Measurements from ENCODE around the gene ZNF22. TPM values are rescaled to one million over a fixed set of nuclear protein-coding genes. Genes with fewer than 3 reads are reported as not detected.

The ZNF22 gene
- total and polyA plus RNA-seq, 8 donors: 0.58 to 39.8 (median 15.9) TPM

GRCh38 chr10:44986179-44986578 lies 14.5 kb upstream of the ZNF22 start:
- Histone ChIP-seq H3K36me3 (peaks cover 0 to 74% (median 43%) of the 10 kb centered on the region in 4 donors), H3K4me3 (no peak overlapping the region), H3K4me1 (peaks cover 17 to 70% (median 35%) of the 10 kb centered on the region in 4 donors), H3K27me3 (no peaks in the 10 kb centered on the region), H3K9me3 (no peaks in the 10 kb centered on the region), H3K27ac (peak overlapping the region in 3 of 5 donors; percentile 48 to 86 (median 56))
- no peak for TF ChIP-seq EP300 (IDR thresholded peaks at IDR 0.05)
- no peak for TF ChIP-seq POLR2AphosphoS5 (IDR thresholded peaks at IDR 0.05)
- no peak for TF ChIP-seq POLR2A (IDR thresholded peaks at IDR 0.05)
- no peak for TF ChIP-seq CTCF (IDR thresholded peaks at IDR 0.05)
- intact Hi-C loops (cut with DNase I; ENCODE audit: low total_unique reads): no loop called here
- no peak for DNase-seq
- 81 to 97% (median 94%) methylated on average over 3 of the region's 3 CpGs for WGBS, 5 donors

DNA sequence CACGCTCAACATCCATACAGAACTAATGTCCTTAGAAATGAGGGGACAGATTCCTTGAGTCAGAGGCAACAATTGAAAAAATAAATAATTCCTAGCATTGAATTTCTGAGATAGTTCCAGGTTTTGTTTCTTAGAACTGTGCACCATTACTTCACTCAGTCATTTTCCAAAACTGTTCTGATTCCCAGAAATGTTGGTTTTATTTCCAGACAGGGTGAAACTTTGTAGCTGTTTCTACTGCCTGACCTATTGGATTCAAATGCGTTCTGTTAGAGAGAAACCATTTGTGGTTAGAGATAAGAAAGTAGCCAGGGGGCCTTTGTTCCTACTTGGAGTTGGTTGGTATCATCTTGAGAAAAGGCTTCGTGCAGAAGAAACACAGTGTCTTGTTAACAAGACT lies 14.1 kb upstream of the ZNF22 start:
- no peak for DNase-seq
- H3K27ac ChIP-seq: peak overlapping the region in 1 of 5 donors; percentile 24
- TF ChIP-seq EP300 (IDR thresholded peaks at IDR 0.05) (no peak), POLR2A (IDR thresholded peaks at IDR 0.05) (no peak), CTCF (IDR thresholded peaks at IDR 0.05) (no peak), POLR2AphosphoS5 (IDR thresholded peaks at IDR 0.05) (no peak)
- H3K9me3 ChIP-seq: no peaks in the 10 kb centered on the region
- peaks cover 17 to 70% (median 32%) of the 10 kb centered on the region in 4 donors for H3K4me1 ChIP-seq
- H3K27me3 ChIP-seq: no peaks in the 10 kb centered on the region
- intact Hi-C loops (cut with DNase I; ENCODE audit: low total_unique reads): no loop called here
- H3K36me3 ChIP-seq: peaks cover 0 to 74% (median 45%) of the 10 kb centered on the region in 4 donors
- WGBS, 5 donors: 53 to 63% (median 62%) methylated on average over 3 of the region's 3 CpGs
- no peak overlapping the region for H3K4me3 ChIP-seq

DNA sequence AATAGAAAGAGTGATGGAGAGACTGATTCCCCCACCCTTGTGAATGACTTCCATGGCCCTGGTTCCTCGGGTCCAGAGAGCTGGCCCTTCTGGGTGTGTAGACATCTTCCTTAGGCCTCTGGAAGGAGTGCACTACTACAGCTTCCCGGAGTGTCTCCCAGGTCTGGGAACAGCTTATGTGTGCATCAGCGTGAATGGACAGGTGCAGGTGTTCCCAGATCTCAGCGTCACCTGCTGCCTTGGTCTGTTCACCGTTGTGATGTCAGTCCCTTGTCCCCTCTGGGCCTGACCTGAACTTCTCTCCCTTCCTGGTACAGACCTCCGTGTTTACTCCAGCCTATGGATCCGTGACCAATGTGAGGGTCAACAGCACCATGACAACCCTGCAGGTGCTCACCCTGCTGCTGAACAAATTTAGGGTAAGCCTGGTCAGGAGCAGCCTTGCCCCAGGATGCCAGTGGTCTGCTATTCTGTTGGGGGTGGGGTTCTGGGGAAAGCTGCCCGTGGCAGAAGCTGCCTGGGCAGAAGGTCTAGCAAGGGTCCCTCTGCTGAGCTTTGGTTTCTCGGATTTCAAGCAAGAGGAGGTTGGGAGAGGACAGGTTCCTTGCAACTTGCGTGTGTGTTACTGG lies 11.7 kb upstream of the ZNF22 start:
- H3K36me3 ChIP-seq: peaks cover 0 to 77% (median 57%) of the 10 kb centered on the region in 4 donors
- intact Hi-C loops (cut with DNase I; ENCODE audit: low total_unique reads): no loop called here
- no peak for DNase-seq
- H3K27me3 ChIP-seq: no peaks in the 10 kb centered on the region
- WGBS, 5 donors: 86 to 93% (median 90%) methylated on average over 10 of the region's 10 CpGs
- H3K9me3 ChIP-seq: no peaks in the 10 kb centered on the region
- peak overlapping the region in 1 of 5 donors; percentile 44 for H3K27ac ChIP-seq
- peaks cover 17 to 63% (median 37%) of the 10 kb centered on the region in 4 donors for H3K4me1 ChIP-seq
- no peak for TF ChIP-seq EP300 (IDR thresholded peaks at IDR 0.05)
- no peak for TF ChIP-seq CTCF (IDR thresholded peaks at IDR 0.05)
- no peak for TF ChIP-seq POLR2AphosphoS5 (IDR thresholded peaks at IDR 0.05)
- no peak for TF ChIP-seq POLR2A (IDR thresholded peaks at IDR 0.05)
- H3K4me3 ChIP-seq: no peak overlapping the region

GRCh38 chr10:44989597-44990301 lies 11.0 kb upstream of the ZNF22 start:
- intact Hi-C loops (cut with DNase I; ENCODE audit: low total_unique reads): no loop called here
- Histone ChIP-seq H3K36me3 (peaks cover 0 to 71% (median 53%) of the 10 kb centered on the region in 4 donors), H3K27me3 (no peaks in the 10 kb centered on the region), H3K4me1 (peaks cover 16 to 63% (median 41%) of the 10 kb centered on the region in 4 donors), H3K4me3 (no peak overlapping the region), H3K27ac (peak overlapping the region in 4 of 5 donors; percentile 18 to 44 (median 30)), H3K9me3 (no peaks in the 10 kb centered on the region)
- TF ChIP-seq POLR2AphosphoS5 (IDR thresholded peaks at IDR 0.05) (no peak), CTCF (IDR thresholded peaks at IDR 0.05) (no peak), POLR2A (IDR thresholded peaks at IDR 0.05) (no peak), EP300 (IDR thresholded peaks at IDR 0.05) (no peak)
- DNase-seq: no peak
- 74 to 79% (median 76%) methylated on average over 14 of the region's 14 CpGs for WGBS, 5 donors

Measured in stomach (tissue), 9 donors.